ENCODE measurements around the gene LIPK. TPM values are rescaled to one million over a fixed set of nuclear protein-coding genes. Genes with fewer than 3 reads are reported as not detected.
A peak's percentile ranks its signal among the peaks of the same experiment; 100 is the strongest.

Gene LIPK
- total RNA-seq, 1 experiment from 2014 or later = not detected

GRCh38 chr10:88792661-88793060, 86.6 kb downstream of the LIPK start:
- H3K79me2 ChIP-seq (ENCODE audit: low read depth) = no peaks in the 10 kb centered on the region
- CTCF ChIA-PET = no interaction called here
- peak overlapping the region; percentile 11; the same call in 1 of the 2 replicates for H3K4me2 ChIP-seq
- H3K4me3 ChIP-seq = no peak overlapping the region
- no peak overlapping the region for H3K27ac ChIP-seq
- POLR2A ChIA-PET (ENCODE audit: unreplicated experiment) = no interaction called here
- no peaks in the 10 kb centered on the region for H3K36me3 ChIP-seq (ENCODE audit: low read depth)
- H3K27me3 ChIP-seq (ENCODE audit: insufficient read depth, low read depth) = no peaks in the 10 kb centered on the region
- H2AFZ ChIP-seq = no peak overlapping the region
- no peaks in the 10 kb centered on the region for H4K20me1 ChIP-seq (ENCODE audit: insufficient read depth)
- H3K4me1 ChIP-seq (replicated peaks; ENCODE audit: insufficient read depth) = peaks cover 20% of the 10 kb centered on the region
- DNase-seq = peak in 1 of 2 experiments; percentile 27
- no peaks in the 10 kb centered on the region for H3K9me2 ChIP-seq (ENCODE audit: insufficient read depth)
- H3F3A ChIP-seq (ENCODE audit: insufficient read depth, low read depth) = no peaks in the 10 kb centered on the region
- intact Hi-C loops (cut with micrococcal nuclease; ENCODE audit: unreplicated experiment) = no loop called here
- TF ChIP-seq EZH2 (IDR thresholded peaks at IDR 0.05; ENCODE audit: low read depth) = no peak
- TF ChIP-seq, protein P1, sequence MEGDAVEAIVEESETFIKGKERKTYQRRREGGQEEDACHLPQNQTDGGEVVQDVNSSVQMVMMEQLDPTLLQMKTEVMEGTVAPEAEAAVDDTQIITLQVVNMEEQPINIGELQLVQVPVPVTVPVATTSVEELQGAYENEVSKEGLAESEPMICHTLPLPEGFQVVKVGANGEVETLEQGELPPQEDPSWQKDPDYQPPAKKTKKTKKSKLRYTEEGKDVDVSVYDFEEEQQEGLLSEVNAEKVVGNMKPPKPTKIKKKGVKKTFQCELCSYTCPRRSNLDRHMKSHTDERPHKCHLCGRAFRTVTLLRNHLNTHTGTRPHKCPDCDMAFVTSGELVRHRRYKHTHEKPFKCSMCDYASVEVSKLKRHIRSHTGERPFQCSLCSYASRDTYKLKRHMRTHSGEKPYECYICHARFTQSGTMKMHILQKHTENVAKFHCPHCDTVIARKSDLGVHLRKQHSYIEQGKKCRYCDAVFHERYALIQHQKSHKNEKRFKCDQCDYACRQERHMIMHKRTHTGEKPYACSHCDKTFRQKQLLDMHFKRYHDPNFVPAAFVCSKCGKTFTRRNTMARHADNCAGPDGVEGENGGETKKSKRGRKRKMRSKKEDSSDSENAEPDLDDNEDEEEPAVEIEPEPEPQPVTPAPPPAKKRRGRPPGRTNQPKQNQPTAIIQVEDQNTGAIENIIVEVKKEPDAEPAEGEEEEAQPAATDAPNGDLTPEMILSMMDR (conservative IDR thresholded peaks at IDR 0.05) = no peak
- no peaks in the 10 kb centered on the region for H3K9me3 ChIP-seq (ENCODE audit: insufficient read depth, low read depth)
- BruUV-seq (replicated peaks) = no TSS peak

- Histone ChIP-seq H3K4me3 (no peak overlapping the region), H3K36me3 (ENCODE audit: low read depth) (no peaks in the 10 kb centered on the region), H3K27ac (no peak overlapping the region), H3K4me1 (replicated peaks; ENCODE audit: insufficient read depth) (peaks cover 20% of the 10 kb centered on the region), H4K20me1 (ENCODE audit: insufficient read depth) (no peaks in the 10 kb centered on the region), H3K27me3 (ENCODE audit: insufficient read depth, low read depth) (no peaks in the 10 kb centered on the region), H3K79me2 (ENCODE audit: low read depth) (no peaks in the 10 kb centered on the region), H3K9me3 (ENCODE audit: insufficient read depth, low read depth) (no peaks in the 10 kb centered on the region), H3K4me2 (0 out of 2 replicates have a peak overlapping the region, but pooled peaks have one; percentile 18), H2AFZ (no peak overlapping the region), H3K9me2 (ENCODE audit: insufficient read depth) (no peaks in the 10 kb centered on the region), H3F3A (ENCODE audit: insufficient read depth, low read depth) (no peaks in the 10 kb centered on the region)
- ChIA-PET POLR2A (ENCODE audit: unreplicated experiment) (no interaction called here), CTCF (interaction anchor here (0.6 kb wide), 1 partner anchor 65 kb away, joined by 3 read pairs; no protein-coding TSS in a partner anchor)
- no TSS peak for BruUV-seq (replicated peaks)
- DNase-seq = no peak
- TF ChIP-seq, protein P1 (conservative IDR thresholded peaks at IDR 0.05) = no peak
- intact Hi-C loops (cut with micrococcal nuclease; ENCODE audit: unreplicated experiment) = no loop called here
Measured at GRCh38 chr10:88793712-88794299, 87.8 kb downstream of the LIPK start.

DNA sequence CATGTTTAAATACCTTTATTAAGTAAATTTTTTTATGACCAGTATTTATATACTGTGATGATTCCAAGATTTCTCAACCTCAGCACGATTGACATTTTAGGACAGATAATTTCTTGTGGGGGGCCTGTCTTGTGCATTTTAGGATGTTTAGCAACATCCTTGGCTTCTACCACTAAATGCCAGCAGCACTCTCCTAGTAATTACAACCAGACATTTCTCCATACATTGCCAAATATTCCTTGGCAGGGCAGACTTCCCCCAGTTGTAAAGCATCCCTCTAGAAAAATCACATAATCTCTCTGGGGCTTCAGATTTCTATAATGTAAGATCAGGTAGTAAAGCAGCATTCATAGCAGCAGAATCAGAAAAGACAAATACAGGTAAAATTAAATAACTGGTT, 88.7 kb downstream of the LIPK start:
- H3K4me1 ChIP-seq (replicated peaks; ENCODE audit: insufficient read depth) = peaks cover 20% of the 10 kb centered on the region
- no peak overlapping the region for H2AFZ ChIP-seq
- ChIA-PET POLR2A (ENCODE audit: unreplicated experiment) (no interaction called here), CTCF (no interaction called here)
- H3K9me2 ChIP-seq (ENCODE audit: insufficient read depth) = no peaks in the 10 kb centered on the region
- intact Hi-C loops (cut with micrococcal nuclease; ENCODE audit: unreplicated experiment) = no loop called here
- H3K4me3 ChIP-seq = no peak overlapping the region
- no peak overlapping the region for H3K4me2 ChIP-seq
- no peaks in the 10 kb centered on the region for H3F3A ChIP-seq (ENCODE audit: insufficient read depth, low read depth)
- H4K20me1 ChIP-seq (ENCODE audit: insufficient read depth) = no peaks in the 10 kb centered on the region
- H3K36me3 ChIP-seq (ENCODE audit: low read depth) = no peaks in the 10 kb centered on the region
- DNase-seq = no peak
- no peaks in the 10 kb centered on the region for H3K79me2 ChIP-seq (ENCODE audit: low read depth)
- no TSS peak for BruUV-seq (replicated peaks)
- TF ChIP-seq, protein P1 (conservative IDR thresholded peaks at IDR 0.05) = no peak
- no peak for TF ChIP-seq EZH2 (IDR thresholded peaks at IDR 0.05; ENCODE audit: low read depth)
- no peaks in the 10 kb centered on the region for H3K9me3 ChIP-seq (ENCODE audit: insufficient read depth, low read depth)
- no peaks in the 10 kb centered on the region for H3K27me3 ChIP-seq (ENCODE audit: insufficient read depth, low read depth)
- H3K27ac ChIP-seq = no peak overlapping the region
